ENCODE measurements around the gene NECAB3.
"Not testable (repeated sequence)": the region's sequence is repeated elsewhere in the genome, so short reads cannot be mapped to it uniquely, and the experiment has no call there.

Gene NECAB3

DNA sequence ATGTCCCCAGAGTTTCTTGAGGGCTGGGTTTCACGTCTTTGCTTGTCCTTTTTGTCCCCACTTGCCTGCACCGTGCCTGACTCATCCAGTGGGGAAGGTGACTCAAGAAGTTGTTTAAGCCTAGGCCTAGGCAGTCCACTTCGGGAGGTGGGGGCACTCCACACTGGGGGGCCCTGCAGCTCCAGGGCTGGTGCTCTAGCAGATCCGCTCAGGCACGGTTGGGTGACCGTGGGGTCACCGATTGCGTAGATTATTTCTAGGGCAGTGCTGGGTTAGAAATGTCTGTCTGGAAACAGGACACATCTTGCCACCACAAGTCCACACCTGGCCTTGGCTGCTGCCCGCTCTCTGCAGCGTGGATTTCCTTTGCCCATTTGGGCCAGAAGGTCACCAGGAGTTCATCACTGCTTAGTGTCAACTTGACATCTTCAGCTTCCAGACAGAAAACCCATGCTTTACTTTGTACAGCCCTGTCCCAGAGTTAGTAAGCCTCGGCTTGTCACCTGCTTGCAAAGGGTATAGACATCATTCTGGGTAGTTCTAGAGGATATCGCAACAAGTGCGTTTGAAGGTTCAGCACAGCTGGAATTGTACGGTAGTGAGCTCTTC, 25.7 kb downstream of the NECAB3 start:
- no peak for DNase-seq

DNA sequence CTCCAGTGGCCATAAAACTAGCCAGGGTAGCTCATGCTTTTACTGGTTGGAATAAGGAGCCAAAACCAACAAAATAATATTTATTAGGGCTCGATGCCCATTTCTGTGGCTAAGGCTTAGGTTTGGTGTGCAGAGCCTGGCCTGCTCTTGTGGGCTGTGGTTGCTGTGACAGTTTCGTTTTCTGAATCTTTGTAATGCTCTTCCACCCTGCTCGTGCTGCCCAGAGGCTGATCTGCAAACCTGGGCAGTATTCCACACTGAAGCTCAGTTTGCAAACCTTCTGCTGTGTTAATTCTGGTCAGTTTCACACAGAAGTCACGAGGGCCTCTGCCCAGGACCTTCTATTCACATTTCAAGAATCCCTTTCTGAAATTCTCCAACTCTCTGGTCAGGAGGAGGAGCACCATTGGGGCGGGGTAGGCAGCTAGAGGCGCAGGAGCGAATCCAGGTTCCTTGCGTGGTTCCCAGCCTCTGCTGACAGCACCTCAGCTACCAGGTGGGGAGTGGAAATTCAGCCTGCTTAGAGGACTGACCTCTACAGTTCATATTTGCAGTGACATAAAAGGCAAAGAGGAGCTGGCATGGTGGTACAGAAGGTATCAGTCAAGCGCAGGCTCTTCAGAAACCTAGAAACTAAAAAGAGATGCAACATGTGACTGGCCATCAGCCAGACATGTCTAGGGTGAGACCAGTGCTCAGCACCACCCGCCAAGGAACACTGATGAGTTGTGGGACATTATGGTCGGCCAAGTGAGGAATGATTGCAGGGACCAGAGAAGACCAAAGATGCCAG, 26.4 kb downstream of the NECAB3 start:
- DNase-seq: no peak

DNA sequence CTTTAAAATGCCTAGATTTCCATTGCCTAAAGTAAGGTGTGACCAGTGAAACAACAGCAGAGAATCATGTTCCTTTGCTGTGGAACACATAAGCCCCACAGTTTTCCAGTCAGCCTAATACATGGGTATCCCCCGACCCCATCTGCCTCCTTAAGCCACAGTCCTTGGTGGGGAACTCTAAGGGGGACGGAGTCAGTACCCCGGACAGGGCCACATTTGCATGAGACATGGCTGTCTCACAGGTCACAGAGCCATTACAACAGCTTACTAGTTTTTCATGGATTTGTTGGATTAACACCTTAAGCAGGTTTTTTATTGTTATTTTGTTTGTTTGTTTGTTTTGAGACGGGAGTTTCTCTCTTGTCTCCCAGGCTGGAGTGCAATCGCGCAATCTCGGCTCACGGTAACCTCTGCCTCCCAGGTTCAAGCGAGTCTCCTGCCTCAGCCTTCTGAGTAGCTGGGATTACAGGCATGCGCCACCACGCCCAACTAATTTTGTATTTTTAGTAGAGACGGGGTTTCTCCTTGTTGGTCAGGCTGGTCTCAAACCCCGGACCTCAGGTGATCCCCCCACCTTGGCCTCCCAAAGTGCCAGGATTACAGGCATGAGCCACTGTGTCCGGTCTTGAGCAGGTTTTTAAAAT, 27.1 kb downstream of the NECAB3 start:
- DNase-seq: not testable (repeated sequence)

DNA sequence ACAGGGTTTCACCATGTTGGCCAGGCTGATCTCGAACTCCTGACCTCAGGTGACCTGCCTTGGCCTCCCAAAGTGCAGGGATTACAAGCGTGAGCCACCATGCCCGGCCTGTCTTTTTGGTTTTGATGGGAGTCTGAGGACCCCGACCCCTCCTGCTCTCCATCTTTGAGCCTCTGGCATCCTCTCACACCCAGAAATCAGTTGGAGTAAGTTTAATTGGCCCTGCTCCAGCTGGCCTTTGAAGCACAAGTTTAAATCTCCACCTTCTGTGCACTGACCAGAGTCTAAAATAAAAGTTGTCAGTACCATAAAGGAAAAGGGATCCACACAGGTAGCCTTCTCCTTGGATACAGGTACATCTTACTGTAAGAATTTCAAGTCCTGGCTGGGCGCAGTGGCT, 28.0 kb downstream of the NECAB3 start:
- no peak for DNase-seq

DNA sequence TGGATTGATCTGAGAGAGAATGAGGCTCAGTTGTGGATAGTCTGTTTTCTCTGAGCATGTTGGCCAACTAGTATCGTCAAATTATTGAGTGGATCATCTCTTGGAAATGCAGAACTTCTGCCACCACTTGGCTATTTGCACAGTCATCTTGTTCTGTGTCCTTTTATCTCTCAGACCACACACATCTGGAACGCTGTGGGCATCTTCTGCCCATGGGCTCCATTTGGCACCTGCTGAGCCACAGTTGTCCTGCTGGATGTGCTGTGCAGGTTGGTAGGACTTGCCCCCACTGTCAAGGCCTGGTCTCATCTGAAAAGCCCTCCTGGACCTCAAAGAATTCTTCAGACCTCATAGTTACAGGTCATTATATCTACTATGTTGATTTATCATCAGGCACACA, 28.8 kb downstream of the NECAB3 start:
- no peak for DNase-seq

DNA sequence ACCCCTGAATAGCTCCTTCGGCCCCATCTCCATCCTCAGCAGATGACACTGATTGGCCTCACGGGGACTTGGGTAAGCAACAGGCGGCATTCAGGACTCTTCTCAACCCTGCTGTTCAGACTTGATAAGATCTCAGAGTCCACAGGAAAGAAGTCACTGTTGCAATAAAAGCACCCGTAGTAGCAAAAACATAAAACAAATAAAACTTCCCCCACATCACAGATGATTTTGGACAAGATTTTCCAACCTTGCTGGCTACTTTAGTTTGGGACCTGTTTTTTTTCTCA, 29.2 kb downstream of the NECAB3 start:
- DNase-seq: no peak

DNA sequence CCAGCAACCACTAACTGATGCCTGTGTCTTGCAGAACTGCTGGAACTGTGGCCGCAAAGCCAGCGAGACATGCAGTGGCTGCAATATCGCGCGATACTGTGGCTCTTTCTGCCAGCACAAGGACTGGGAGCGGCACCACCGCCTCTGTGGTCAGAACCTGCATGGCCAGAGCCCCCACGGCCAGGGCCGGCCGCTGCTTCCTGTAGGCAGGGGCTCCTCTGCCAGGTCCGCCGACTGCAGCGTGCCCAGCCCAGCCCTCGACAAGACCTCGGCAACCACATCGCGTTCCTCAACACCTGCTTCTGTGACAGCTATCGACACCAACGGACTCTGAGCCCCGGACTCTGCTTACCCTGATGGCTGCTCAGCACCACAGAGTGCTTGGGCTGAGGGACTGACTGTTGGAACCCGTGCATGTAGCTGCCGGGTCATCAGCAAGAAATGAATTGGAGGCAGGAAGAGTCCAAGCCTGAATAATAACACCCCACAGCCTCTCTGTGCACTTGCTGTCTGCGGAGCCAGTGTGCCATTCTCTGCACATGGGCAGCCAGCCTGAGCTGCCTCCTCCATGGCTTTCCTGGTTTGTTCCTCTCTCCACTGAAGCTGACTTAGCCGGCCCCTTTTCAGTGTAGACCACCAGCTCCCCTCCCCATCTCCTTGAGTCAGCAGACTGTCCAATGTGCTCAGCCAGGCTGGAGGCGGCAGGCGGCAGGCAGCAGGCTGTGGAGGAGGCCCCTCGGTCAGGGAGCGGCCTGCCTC, 29.7 kb downstream of the NECAB3 start:
- DNase-seq: no peak

DNA sequence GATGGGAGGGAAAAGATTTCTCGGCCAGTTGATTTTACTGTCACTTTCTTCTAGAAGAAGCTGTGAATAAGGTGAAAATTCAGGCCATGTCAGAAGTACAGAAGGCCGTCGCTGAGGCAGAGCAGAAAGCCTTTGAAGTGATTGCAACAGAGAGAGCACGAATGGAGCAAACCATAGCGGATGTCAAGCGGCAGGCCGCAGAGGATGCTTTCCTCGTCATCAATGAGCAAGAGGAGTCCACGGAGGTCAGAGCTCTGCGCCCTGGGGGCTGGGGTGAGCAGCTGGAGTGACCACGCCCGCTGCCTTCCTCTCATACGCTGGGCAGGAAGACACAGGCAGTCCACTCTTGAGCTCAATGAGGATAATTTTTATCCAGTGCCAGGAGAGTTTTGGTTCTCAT, 33.9 kb downstream of the NECAB3 start:
- no peak for DNase-seq

DNA sequence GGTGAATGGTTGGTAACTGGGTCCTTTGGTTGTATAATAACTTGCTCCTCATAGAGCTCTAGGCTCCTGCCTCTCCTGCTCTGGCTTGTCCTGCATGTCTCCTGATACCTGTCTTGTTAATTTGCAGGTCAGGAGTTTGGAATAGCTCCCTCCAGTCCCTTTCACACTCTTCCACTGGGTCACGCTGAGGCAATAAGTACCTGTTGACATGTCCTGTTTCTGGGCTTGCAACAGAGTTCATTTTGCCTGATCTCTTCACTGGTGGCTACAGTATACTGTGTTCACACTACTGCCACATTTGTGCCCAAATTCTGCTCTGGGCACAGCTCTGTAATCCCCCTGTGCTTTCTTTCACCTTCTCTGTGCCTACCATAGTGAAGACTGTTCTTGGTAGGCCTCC, 37.5 kb downstream of the NECAB3 start:
- no peak for DNase-seq

DNA sequence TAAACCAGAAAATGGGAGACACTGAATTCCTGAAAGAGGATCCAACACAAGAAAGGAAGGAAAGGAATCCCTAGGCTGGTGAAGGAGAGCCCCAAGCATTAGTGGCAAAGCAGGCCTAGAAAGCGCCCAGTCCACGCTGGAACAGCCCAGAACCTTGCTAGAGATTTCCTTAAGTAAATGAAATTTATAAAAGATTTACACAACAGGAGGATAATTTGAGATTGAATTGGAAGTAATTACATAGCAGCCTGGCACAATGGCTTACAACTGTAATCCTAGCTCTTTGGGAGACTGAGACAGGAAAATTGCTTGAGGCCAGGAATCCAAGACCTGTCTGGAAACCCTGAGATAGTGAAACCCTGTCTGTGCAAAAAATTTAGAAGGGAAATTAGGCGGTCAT, 38.9 kb downstream of the NECAB3 start:
- DNase-seq: no peak

DNA sequence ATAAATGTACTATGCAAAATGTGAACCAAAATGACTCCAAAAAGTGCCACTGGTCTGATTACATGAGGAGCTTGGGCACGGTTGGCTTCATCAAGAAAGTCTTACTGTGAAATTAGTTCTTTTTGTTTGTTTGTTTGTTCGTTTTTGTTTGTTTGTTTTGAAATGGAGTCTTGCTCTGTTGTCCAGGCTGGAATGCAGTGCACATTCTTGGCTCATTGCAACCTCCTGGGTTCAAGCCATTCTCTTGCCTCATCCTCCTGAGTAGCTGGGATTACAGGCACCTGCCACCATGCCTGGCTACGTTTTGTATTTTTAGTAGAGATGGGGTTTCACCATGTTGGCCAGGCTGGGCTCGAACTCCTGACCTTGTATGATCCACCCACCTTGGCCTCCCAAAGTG, 42.3 kb downstream of the NECAB3 start:
- DNase-seq: not testable (repeated sequence)

DNA sequence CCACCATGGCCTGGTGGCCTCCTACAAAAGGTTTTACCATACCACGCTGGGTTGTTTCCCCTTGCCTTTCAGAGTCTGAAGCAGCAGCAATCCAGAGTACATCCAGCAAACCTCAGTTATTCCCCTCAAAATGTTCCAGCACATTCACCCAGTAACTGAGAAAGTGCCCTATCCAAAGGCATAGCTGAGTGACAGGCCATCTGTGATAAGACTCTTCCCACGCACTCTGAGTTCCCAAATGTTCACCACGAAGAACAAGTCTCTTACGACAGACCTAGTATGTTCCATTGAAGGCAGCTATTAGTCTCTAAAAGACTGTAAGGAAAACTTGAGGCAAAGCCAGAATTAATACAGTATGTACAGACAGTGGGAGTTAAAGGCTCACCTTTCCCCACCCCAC, 43.7 kb downstream of the NECAB3 start:
- DNase-seq: no peak

DNA sequence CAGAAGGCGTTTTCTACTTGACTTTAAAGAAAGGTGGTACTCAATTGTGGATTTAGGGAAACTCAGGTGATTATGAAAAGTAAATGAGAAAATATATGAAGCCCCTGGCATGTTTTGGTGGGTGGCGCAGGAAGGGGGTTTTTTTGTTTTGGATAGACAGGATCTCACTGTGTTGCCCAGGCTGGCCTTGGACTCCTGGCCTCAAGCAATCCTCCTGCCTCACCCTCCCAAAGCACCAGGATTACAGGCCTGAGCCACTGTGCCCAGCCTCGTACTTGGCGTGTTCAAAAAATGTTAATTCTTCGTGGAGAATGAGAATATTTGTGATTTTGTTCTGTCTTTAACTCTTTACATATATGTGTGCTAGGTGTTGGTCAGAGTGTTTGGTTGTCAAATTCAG, 44.2 kb downstream of the NECAB3 start:
- DNase-seq: no peak

DNA sequence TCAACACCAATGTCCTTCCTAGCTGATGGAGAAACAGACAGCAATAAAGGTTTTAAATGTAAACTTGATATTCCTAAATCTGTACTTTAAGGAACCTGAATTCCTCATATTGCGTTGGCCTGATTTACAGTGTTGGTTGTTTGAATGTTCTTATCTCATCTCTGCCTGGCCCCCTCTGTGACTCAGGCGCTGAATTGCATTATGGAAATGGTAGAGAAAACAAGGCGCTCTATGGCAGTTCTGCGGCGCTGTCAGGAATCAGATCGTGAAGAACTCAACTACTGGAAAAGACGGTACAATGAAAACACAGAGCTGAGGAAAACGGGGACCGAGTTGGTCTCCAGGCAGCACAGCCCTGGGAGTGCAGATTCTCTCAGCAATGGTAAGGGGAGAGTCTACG, 44.7 kb downstream of the NECAB3 start:
- DNase-seq: no peak

DNA sequence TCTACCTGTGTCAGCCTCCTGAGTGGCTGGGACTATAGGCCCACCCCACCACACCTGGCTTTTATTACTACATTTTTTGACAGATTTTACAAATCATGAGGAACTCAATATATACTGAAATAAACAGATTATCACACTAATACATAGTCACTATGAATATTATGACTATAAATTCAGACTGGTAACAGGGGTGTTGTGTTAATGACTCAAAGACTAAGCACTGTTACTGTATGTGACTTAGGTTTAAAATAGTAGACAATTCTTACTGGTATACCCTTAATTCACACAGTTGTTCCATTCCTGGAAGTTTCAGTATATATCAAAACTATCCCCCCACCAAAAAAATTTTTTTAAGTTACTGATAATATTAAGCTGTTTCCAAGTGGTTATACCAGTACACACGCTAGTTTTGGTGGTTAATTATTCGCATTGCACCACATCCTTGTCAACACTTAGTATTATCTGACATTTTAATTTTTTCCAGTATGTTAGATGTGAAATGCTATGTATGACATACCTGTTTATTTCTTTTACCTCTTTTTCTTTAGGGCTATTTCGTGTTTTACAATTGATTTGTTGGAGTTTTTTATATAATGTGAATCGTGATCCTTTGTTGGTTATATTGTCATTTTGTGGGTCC, 46.5 kb downstream of the NECAB3 start:
- no peak for DNase-seq

DNA sequence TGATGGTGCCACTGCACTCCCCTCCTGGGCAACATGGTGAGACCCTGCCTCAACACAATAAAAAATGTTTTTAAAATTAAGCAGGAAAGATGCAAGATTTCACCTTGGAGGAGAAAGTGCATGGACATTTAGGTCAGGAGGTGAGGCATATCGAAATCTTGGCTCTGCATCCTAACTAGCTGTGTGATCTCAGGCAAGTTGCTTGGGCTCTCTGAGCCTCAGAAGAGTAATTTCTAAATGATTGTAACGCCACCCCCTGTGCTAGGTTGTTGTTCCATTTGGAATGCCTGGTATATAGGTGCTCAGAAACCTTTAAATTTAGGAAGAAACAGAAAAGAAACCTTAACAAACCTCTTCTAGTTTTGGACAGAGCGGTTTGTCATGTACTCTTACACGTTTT, 48.0 kb downstream of the NECAB3 start:
- DNase-seq: no peak

DNA sequence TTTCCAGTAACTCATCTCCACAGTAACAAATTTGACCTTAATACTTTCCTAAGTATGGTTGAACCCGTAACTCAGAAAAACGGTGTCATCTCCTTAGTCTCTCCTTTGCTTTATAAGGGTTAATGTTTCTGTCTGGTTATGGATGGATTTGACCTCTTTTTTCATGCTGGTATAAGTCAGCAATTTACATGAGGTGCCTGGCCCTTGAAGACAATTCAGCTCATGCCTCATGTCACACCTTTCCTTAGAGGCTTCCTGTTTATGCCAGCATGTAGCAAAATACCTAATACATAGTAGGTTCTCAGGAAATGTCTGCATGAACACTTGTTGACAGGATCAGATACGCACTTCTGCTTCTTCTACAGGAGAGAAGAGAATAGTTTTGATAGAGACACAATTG, 49.8 kb downstream of the NECAB3 start:
- DNase-seq: peak; percentile 15

DNA sequence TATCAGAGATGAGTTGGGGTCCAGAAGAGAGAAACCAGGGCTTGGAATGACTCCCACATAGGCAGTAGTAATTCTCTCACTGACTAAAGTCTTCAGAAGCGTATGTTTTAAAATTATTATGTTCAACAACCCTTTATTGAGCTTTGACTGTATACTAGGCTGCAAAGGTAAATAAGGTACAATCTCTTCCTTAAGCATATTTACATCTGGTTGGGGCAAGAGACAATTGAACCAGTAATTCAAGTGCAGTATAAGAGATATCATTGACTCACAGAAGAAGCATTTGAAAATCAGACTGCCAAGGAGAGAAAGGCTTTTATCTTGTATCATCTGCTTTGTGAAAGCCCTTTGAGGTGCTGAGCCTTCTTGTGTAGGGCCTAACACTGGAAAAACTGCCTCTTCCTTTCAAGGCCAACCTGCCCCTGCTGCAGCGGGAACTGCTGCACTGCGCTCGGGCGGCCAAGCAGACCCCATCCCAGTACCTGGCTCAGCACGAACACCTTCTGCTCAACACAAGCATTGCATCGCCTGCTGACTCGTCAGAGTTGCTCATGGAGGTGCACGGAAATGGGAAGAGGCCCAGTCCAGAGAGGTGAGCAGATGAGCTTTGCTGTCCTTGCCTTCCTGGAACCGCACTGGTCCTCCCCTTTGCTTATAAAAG, 51.4 kb downstream of the NECAB3 start:
- no peak for DNase-seq

DNA sequence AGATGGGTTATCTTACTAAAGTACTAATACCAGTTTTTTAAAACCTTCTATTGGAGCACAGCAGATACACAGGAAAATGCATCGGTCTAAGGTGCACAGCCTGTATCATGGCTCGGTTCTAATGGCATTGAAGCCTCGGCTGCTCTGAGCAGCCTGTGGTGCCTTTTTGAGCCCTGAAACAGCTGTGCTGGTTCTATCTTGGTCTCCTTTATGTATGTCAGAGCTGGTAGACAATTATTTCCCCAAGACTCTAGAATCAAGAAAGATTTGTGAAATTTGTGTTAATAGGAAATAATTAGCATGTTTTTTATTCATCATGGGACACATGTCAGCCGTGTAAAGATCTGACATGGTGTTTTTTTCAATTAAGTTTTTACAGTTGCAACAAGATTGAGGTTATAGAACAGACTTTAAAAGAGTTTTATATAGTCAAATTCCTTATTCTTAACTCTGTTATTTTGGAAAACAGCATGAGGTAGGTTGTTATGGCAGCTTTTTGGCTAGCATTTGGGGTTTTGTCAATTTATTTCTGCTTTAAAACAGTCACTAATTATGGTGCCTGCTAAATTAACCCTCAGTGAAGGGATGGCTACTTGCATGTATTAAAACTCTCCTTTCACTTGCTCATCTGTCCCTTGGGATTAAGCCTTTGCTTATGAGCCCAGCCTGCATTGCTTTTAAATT, 52.4 kb downstream of the NECAB3 start:
- DNase-seq: no peak

DNA sequence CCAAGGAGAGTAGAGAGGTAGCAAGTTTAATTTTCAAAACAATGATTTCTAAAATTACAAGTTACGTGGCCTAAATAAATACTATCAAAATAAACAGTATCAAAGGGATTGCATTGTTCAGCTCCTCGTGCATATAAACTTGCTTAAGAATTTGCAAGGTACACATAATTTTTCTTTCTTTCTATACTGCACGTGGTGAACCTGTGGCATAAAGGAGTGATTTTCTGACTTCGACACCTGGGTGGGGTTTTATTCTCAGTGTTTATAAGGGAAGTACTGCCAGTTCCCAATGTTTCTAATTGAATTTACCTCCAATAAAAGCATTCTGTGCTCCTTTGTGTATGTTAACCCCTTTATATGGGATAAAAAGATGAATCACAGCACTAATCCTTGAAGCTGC, 62.2 kb downstream of the NECAB3 start:
- no peak for DNase-seq

DNA sequence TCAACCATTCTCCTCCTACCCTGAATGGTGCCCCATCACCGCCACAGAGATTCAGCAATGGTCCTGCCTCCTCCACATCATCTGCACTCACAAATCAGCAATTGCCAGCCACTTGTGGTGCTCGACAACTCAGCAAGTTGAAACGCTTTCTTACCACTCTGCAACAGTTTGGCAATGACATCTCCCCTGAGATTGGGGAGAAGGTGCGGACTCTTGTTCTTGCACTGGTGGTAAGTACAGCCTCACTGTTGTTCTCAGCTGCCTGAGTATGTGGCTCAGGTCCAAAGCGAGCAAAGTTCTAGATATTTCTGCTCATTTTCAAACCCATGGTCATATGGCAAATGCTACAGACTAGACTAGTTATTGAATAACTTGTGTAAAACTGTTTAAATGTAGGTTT, 63.1 kb downstream of the NECAB3 start:
- DNase-seq: no peak

DNA sequence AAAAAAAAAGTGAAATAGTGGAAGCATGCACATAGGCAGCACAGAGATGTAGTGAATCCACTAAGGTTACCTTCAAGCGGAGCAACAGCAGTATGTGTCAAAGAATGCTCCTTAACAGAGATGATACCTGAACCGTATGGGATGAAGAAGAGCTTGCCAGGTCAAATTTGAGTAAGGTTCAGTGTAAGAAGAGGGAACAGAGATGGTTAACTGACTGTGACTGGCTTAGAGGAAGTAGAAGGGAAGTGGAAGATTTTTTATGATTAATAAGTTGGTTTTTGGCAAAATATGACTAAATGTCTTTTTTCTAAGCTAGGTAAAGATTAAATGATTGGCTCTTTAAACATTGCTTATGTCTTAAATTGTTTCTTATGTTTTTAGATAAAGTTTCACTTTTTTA, 64.7 kb downstream of the NECAB3 start:
- no peak for DNase-seq

Data from CD4-positive, alpha-beta T cell treated with Interleukin-6 for 4 hours (primary cell).